Kidney (tissue), 14 donors: ENCODE results near the gene GALNT18. TPM values are rescaled to one million over a fixed set of nuclear protein-coding genes. Genes with fewer than 3 reads are reported as not detected.
A peak's percentile ranks its signal among the peaks of the same experiment; 100 is the strongest.

Experiments used
- DNase-seq, 5 donors: peaks; one replicate each; pipeline ENCODE4 v3.0.0-alpha.2; 2013 to 2020
- FAIRE-seq: peaks from 2 replicates; lab custom pipeline; 2012; peaks lifted over from hg19 to GRCh38; lab: Jason Lieb, UNC
- H3K27ac ChIP-seq, 2 donors: one replicate each; pipeline ENCODE4 v1.7.0; 2013; ENCODE audit warnings: low read depth in 2 of 2, low read length in 2 of 2, inconsistent platforms in 1 of 2
- H3K27me3 ChIP-seq: one replicate; pipeline ENCODE4 v1.7.1; 2013; ENCODE audit warnings: low read length, inconsistent platforms; ENCODE audit not compliant: control insufficient read depth, insufficient read depth
- H3K36me3 ChIP-seq, 3 donors: one replicate each; pipeline versions ENCODE4 v1.7.0 to v1.7.1; 2013; ENCODE audit warnings: low read length in 3 of 3, control low read depth in 1 of 3, inconsistent platforms in 1 of 3; ENCODE audit not compliant: insufficient read depth in 3 of 3, control insufficient read depth in 2 of 3
- H3K4me1 ChIP-seq, 3 donors: one replicate each; pipeline versions ENCODE4 v1.7.0 to v1.7.1; 2013; ENCODE audit warnings: low read length in 3 of 3, inconsistent platforms in 1 of 3, low read depth in 1 of 3; ENCODE audit not compliant: control insufficient read depth in 2 of 3, insufficient read depth in 2 of 3
- H3K4me3 ChIP-seq, 3 donors: one replicate each; pipeline versions ENCODE4 v1.7.0 to v1.8.1; 2013; ENCODE audit warnings: low read length in 3 of 3, control low read depth in 1 of 3, inconsistent platforms in 1 of 3
- H3K9ac ChIP-seq, 3 donors: one replicate each; pipeline versions ENCODE4 v1.7.0 to v1.7.1; 2013; ENCODE audit warnings: low read length in 3 of 3, control low read depth in 1 of 3, inconsistent platforms in 1 of 3
- H3K9me3 ChIP-seq, 3 donors: one replicate each; pipeline versions ENCODE4 v1.7.0 to v1.7.1; 2013; ENCODE audit warnings: low read length in 3 of 3, control low read depth in 1 of 3, inconsistent platforms in 1 of 3; ENCODE audit not compliant: control insufficient read depth in 2 of 3, insufficient read depth in 1 of 3
- CTCF ChIP-seq: IDR thresholded peaks from 3 replicates; pipeline ENCODE4 v1.5.1; 2012; ENCODE audit warnings: mild to moderate bottlenecking, moderate library complexity, borderline replicate concordance; ENCODE audit not compliant: insufficient read depth; ENCODE audit errors: extremely low read depth
- intact Hi-C: fragments of 100-400 bp; cut with DNase I; formaldehyde crosslinking; loops from one replicate; pipeline ENCODE4 v1.11.1; 2022
- polyA plus RNA-seq: library from polyadenylated mRNA; stranded (reverse); fragments of 350-450 nt; fragmentation: Illumina TruSeq; extraction: RNeasy Lipid Tissue Mini Kit (QIAGEN cat#74804); gene quantifications from one replicate; pipeline ENCODE4 v1.2.3, GENCODE V29; 2014; ENCODE audit warnings: low read depth, low replicate concordance; ENCODE audit not compliant: insufficient read depth
- total RNA-seq: library from RNA; stranded (reverse); fragmentation: NEBNext Ultra II Directional; extraction: Animal tissue kit (Norgen Biotek cat#: 25700); gene quantifications from one replicate; pipeline ENCODE4 v1.2.1, GENCODE V29; 2021
- donor health status: control.
- donor health status: control.
- donor health status: control.
- donor health status: control.
- donor health status: control.
- donor health status: DM: yes; HTN: yes; CAD: no.
- donor health status: Normal renal cell carcinoma (clear cell type).

Gene GALNT18
- total and polyA plus RNA-seq, 2 donors from 2014 or later, result 27.2 to 42.1 TPM

GRCh38 chr11:11521306-11522002, 100.4 kb downstream of the GALNT18 start:
- FAIRE-seq (no peak), DNase-seq (peak in 1 of 5 donors; percentile 37)
- H3K27me3 ChIP-seq, result no peaks in the 10 kb centered on the region
- no peak for TF ChIP-seq CTCF
- no peaks in the 10 kb centered on the region for H3K9me3 ChIP-seq
- no peak overlapping the region for H3K4me3 ChIP-seq
- H3K4me1 ChIP-seq, result peaks cover 0 to 3% (median 3%) of the 10 kb centered on the region in 3 donors
- H3K9ac ChIP-seq, result no peak overlapping the region
- intact Hi-C loops, result no loop called here
- H3K36me3 ChIP-seq, result no peaks in the 10 kb centered on the region
- no peak overlapping the region for H3K27ac ChIP-seq

- Histone ChIP-seq H3K4me3 (no peak overlapping the region), H3K27me3 (no peaks in the 10 kb centered on the region), H3K4me1 (peaks cover 0 to 3% (median 3%) of the 10 kb centered on the region in 3 donors), H3K36me3 (no peaks in the 10 kb centered on the region), H3K9ac (no peak overlapping the region), H3K27ac (no peak overlapping the region), H3K9me3 (no peaks in the 10 kb centered on the region)
- DNase-seq, result peak in 1 of 5 donors; percentile 61
- intact Hi-C loops, result no loop called here
- no peak for FAIRE-seq
- no peak for TF ChIP-seq CTCF
These were observed 101.4 kb downstream of the GALNT18 start for GRCh38 chr11:11520231-11521015.

GRCh38 chr11:11519184-11519583, 102.6 kb downstream of the GALNT18 start:
- Histone ChIP-seq H3K4me1 (peaks cover 0 to 5% (median 3%) of the 10 kb centered on the region in 3 donors), H3K9me3 (no peaks in the 10 kb centered on the region), H3K36me3 (no peaks in the 10 kb centered on the region), H3K27ac (no peak overlapping the region), H3K9ac (no peak overlapping the region), H3K4me3 (no peak overlapping the region), H3K27me3 (no peaks in the 10 kb centered on the region)
- DNase-seq (no peak), FAIRE-seq (no peak)
- intact Hi-C loops, result no loop called here
- TF ChIP-seq CTCF, result no peak
